D341Med (cell line): ENCODE results near the gene UBE2N.
"Not testable (repeated sequence)": the region's sequence is repeated elsewhere in the genome, so short reads cannot be mapped to it uniquely, and the experiment has no call there.

Source experiments
- DNase-seq: peaks from one replicate; pipeline ENCODE4 v3.0.0; 2012; ENCODE audit warnings: low spot score

The UBE2N gene

DNA sequence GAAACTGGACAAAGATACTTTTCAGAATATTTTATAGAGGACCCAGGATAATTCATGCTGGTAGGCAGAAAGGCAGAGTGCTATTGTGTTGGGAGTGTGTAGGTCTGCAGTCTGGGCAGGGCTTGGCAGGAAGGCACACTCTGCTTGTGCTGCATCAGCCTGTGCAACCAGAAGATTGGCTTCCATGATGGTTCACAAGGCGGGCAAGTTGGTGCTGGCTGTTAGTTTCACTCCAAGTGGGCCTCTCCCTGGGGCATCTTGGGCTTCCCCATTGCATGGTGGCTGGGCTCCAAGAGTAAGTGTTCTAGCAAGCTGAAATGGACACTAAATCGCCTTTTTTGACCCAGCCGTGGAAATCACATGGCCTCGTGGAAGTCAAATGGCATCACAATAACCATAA lies 1.8 kb upstream of the UBE2N start:
- no peak for DNase-seq

DNA sequence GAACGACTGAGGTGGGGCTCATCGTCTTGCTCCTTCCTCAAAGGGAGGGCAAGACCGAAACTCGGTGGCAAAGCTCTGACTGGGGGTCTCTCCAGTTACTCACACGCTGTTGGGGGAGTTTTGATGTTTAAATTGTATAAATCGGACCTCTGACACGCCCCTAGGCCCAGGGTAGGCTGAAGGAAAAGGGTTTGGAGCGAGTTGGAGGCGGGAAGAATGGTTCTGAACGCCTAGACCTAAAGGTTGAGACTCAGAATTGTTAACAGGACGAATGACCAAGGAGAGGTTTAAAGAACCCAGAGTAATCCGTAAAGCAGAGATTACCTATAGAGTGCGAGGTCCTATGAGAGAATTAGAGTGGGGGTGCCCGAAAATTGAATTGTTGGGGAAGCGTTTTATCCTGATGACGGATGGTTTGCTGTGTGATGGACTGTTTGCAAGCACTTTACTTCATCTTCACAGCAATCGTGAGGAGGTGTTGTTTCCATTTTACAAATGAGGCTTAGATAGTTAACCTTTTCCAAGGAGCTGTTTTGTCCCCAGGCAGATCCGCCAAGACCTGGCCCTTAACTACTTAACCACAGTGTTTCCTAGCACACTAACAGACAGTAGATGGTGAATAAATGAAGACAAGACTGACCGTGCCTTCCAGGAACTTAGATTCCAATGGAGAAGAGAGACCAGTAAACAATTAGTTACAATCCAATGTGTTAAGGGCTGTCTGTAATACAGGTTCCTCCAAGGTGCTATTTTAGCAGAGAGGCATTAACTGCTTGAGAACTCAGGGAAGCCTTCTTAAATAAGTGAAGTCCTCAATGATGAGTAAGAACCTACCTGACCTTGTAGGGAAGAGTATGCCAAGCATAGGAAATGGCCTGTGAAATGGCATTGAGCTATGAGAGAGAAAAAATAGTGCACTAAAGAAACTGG lies 929 bp upstream of the UBE2N start:
- DNase-seq: no peak

- DNase-seq: no peak
These were observed 598 bp downstream of the UBE2N start for GRCh38 chr12:93441081-93441616.

- no peak for DNase-seq
These were observed 1.5 kb downstream of the UBE2N start for GRCh38 chr12:93440043-93440835.

GRCh38 chr12:93438266-93439050 lies 3.3 kb downstream of the UBE2N start:
- no peak for DNase-seq

GRCh38 chr12:93434256-93434865 lies 7.4 kb downstream of the UBE2N start:
- no peak for DNase-seq

DNA sequence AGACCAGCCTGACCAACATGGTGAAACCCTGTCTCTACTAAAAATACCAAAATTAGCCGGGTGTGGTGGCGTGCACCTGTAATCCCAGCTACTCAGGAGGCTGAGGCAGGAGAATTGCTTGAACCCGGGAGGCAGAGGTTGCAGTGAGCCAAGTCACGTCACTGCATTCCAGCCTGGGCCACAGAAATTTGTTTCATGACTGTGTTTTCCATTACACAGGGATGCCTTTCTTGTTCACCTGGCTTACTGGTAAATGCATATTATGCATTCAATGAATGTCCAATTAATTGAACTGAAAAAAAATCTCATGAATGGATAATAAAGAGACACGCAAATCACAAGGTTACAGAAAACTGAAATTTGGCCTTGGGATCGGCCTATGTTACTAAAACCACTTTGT lies 9.7 kb downstream of the UBE2N start:
- not testable (repeated sequence) for DNase-seq

DNA sequence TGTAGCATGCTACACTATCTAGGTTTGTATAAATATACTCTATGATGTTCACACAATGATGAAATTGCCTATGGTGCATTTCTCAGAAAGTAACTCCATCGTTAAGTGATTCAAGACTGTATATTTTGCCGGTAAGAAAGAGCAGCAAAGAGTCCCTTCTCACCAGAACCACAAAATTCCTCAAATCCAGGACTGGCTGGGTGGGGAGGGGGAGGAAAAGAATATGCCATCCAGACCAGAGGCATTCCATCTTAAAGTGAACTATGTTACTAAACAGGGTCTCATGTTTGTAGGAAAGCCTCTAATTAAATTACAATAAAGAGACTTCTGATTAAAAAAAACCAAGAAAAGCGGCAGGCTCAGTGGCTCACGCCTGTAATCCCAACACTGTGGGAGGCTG lies 11.5 kb downstream of the UBE2N start:
- no peak for DNase-seq

GRCh38 chr12:93429852-93430251 lies 11.9 kb downstream of the UBE2N start:
- no peak for DNase-seq

DNA sequence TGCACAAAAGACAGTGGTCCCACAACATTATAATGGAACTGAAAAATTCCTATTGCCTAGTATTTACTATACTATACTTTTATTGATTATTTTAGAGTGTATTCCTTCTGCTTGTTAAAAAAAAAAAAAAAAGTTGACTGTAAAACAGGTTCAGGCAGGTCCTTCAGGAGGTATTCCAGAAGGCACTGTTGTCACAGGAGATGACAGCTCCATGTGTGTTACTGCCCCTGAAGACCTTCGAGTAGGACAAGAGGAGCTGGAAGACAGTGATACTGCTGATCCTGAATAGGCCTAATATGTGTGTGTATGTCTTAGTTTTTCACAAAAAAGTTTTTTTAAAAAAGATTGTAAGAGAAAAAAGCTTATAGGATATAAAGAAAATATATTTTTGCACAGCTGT lies 12.3 kb downstream of the UBE2N start:
- no peak for DNase-seq

DNA sequence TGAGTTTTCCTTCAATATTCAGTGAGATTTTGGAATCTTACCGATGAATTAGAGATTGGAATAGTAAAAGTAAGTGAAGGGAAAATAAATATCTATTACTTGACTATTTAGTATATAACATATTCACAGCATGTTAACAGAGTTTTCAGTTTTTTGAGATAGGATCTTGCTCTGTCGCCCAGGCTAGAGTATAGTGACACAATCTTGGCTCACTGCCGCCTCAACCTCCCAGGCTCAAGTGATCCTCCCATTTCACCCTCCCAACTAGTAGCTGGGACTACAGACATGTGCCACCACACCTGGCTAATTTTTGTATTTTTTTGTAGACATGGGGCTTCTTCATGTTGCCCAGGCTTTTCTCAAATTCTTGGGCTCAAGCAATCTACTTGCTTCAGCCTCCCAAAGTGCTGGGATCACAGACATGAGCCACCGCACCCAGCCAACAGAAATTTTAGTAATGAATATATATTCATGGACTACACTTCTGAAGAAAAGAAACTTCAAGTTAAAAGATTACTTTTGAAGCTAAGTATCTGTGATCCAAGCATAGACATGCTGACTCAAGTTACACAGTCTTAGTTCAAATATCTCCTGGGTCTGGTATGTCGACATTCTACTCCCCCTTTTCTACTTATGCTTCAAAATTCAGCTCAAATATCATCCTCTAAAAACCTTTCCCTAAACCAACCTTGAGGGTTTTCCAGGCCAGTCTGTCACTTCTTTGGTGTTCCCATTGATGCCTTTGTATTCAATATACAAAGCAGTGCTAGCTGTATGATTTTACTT lies 13.8 kb downstream of the UBE2N start:
- DNase-seq: no peak

GRCh38 chr12:93426412-93426805 lies 15.3 kb downstream of the UBE2N start:
- DNase-seq: no peak

- DNase-seq: no peak
These were observed 15.9 kb downstream of the UBE2N start for GRCh38 chr12:93425736-93426411.

GRCh38 chr12:93422050-93422449 lies 19.7 kb downstream of the UBE2N start:
- DNase-seq: no peak

- peak; percentile 28 for DNase-seq
These were observed 22.2 kb downstream of the UBE2N start for GRCh38 chr12:93419388-93420034.

GRCh38 chr12:93417967-93418480 lies 23.7 kb downstream of the UBE2N start:
- no peak for DNase-seq

DNA sequence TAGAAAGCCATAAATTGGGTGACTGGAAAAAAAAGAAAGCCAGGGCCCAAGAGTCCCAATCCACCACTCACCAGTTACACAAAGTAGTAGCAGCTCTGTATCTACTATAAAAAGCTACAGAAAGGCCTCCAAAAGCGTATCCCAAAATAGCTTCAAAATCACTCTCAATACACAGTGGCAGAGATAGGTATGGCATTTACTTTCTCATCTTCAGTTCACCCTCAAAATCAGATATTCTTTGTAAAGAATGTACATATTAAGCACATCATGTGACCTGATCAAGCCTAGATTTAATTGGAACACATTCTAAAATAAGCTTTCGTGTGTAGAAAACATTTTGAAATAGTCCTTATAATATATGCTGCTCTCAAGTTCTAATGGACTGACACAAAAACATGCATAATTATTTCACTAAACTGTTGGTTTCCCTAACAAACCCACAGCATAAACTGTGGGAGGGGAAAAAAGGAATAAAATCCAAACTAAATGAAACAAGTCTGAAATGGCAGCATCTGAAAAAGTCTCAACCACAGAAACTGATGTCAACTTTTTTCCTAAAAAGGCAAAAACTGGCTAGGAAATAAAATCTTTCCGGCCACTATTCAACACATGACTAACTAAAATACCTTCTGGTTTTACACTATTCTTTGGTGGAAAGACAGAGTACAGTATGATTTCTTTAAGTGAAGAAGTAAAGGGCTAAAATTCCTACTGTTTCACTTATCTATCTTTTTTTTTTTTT lies 25.9 kb downstream of the UBE2N start:
- DNase-seq: no peak

- no peak for DNase-seq
These were observed 28.7 kb downstream of the UBE2N start for GRCh38 chr12:93413064-93413463.

GRCh38 chr12:93412396-93412795 lies 29.4 kb downstream of the UBE2N start:
- DNase-seq: not testable (repeated sequence)
